Common myeloid progenitor, CD34-positive (primary cell): Measurements from ENCODE around the gene PDE4D.
"Not testable (repeated sequence)": the region's sequence is repeated elsewhere in the genome, so short reads cannot be mapped to it uniquely, and the experiment has no call there.

Experiments used
- CTCF ChIA-PET: fragments of 350-600 bp; sonication (Branson Sonifier 250); formaldehyde crosslinking; loops from one replicate; lab custom pipeline; 2021; ENCODE audit warnings: antibody characterized with exemption; lab: Charles Lee
- POLR2A ChIA-PET: fragments of 350-600 bp; sonication (Branson Sonifier 250); formaldehyde crosslinking; loops from one replicate; lab custom pipeline; 2021; ENCODE audit warnings: antibody characterized with exemption; lab: Charles Lee
- DNase-seq, 3 donors: peaks; one replicate each; pipeline versions ENCODE4 v3.0.0 to v3.0.0-alpha.2; 2013
- H3K27ac ChIP-seq, 2 experiments: 1 replicate in 1 of 2; 2 replicates in 1 of 2; pipeline ENCODE4 v1.7.0; 2013; ENCODE audit warnings: inconsistent platforms in 2 of 2, low read length in 2 of 2, mild to moderate bottlenecking in 2 of 2, low read depth in 1 of 2, moderate library complexity in 1 of 2; ENCODE audit not compliant: severe bottlenecking in 2 of 2, insufficient read depth in 1 of 2, poor library complexity in 1 of 2
- H3K27me3 ChIP-seq, 5 experiments: replicated peaks in 2 of 5; 1 replicate in 3 of 5; 2 replicates in 2 of 5; pipeline versions ENCODE4 v1.6.1 to v1.7.0; 2013; ENCODE audit warnings: low read length in 4 of 5, mild to moderate bottlenecking in 2 of 5, moderate library complexity in 2 of 5, inconsistent platforms in 1 of 5; ENCODE audit not compliant: insufficient read depth in 5 of 5, control insufficient read depth in 4 of 5
- H3K36me3 ChIP-seq, 4 experiments: 1 replicate in 2 of 4; 2 replicates in 2 of 4; pipeline versions ENCODE4 v1.6.1 to v1.7.0; 2013; ENCODE audit warnings: low read length in 3 of 4, control low read depth in 1 of 4, mild to moderate bottlenecking in 1 of 4; ENCODE audit not compliant: control insufficient read depth in 4 of 4, insufficient read depth in 4 of 4
- H3K4me1 ChIP-seq, 4 experiments: 1 replicate in 3 of 4; 2 replicates in 1 of 4; pipeline versions ENCODE4 v1.6.1 to v1.7.1; 2013; ENCODE audit warnings: low read length in 3 of 4, mild to moderate bottlenecking in 3 of 4, control low read depth in 1 of 4, inconsistent platforms in 1 of 4, moderate library complexity in 1 of 4; ENCODE audit not compliant: control insufficient read depth in 4 of 4, insufficient read depth in 4 of 4; ENCODE audit errors: control extremely low read depth in 1 of 4
- H3K4me3 ChIP-seq, 7 experiments: 1 replicate in 4 of 7; 2 replicates in 3 of 7; pipeline versions ENCODE4 v1.5.1 to v1.7.0; 2013; ENCODE audit warnings: mild to moderate bottlenecking in 7 of 7, low read length in 6 of 7, moderate library complexity in 6 of 7, inconsistent platforms in 2 of 7, low read depth in 2 of 7, control low read depth in 1 of 7; ENCODE audit not compliant: insufficient read depth in 4 of 7, control insufficient read depth in 1 of 7; ENCODE audit errors: extremely low read depth in 1 of 7
- H3K9me3 ChIP-seq, 5 experiments: 1 replicate in 4 of 5; 2 replicates in 1 of 5; pipeline versions ENCODE4 v1.6.1 to v1.7.1; 2013; ENCODE audit warnings: low read length in 4 of 5, mild to moderate bottlenecking in 2 of 5, inconsistent platforms in 1 of 5, low read depth in 1 of 5, moderate library complexity in 1 of 5; ENCODE audit not compliant: control insufficient read depth in 4 of 5, insufficient read depth in 2 of 5; ENCODE audit errors: control extremely low read depth in 1 of 5
- WGBS: methylation state at CpG from one replicate; pipeline ENCODE4 v1.1.5; 2013; ENCODE audit not compliant: insufficient coverage; 5-methylcytosine and 5-hydroxymethylcytosine counted together

Gene PDE4D

GRCh38 chr5:59596586-59597350 lies 296.8 kb downstream of the PDE4D start:
- Histone ChIP-seq H3K4me3 (no peak overlapping the region), H3K27me3 (no peaks in the 10 kb centered on the region), H3K36me3 (no peaks in the 10 kb centered on the region), H3K4me1 (peaks cover 6 to 32% (median 14%) of the 10 kb centered on the region in 4 experiments), H3K9me3 (no peaks in the 10 kb centered on the region), H3K27ac (no peak overlapping the region)
- CTCF ChIA-PET: interaction anchor here (1.8 kb wide), 1 partner anchor 9 kb away, joined by 5 read pairs; no protein-coding TSS in a partner anchor
- peak; percentile 50 to 89 (median 82) for DNase-seq
- POLR2A ChIA-PET: no interaction called here
- WGBS: 100% methylated on average over 1 of the region's 2 CpGs

GRCh38 chr5:59594118-59594517 lies 299.4 kb downstream of the PDE4D start:
- peaks cover 6 to 38% (median 14%) of the 10 kb centered on the region in 4 experiments for H3K4me1 ChIP-seq
- WGBS: 100% methylated on average over 3 of the region's 5 CpGs
- H3K4me3 ChIP-seq, DNase-seq, H3K27ac ChIP-seq, H3K27me3 ChIP-seq, H3K36me3 ChIP-seq, CTCF ChIA-PET, POLR2A ChIA-PET, H3K9me3 ChIP-seq: not testable (repeated sequence)

GRCh38 chr5:59593439-59594007 lies 300.0 kb downstream of the PDE4D start:
- ChIA-PET POLR2A (no interaction called here), CTCF (interaction anchor here (0.7 kb wide), 1 partner anchor 77 kb away, joined by 3 read pairs; no protein-coding TSS in a partner anchor)
- peaks cover 3 to 37% (median 11%) of the 10 kb centered on the region in 4 experiments for H3K4me1 ChIP-seq
- H3K27ac ChIP-seq: no peak overlapping the region
- no peak overlapping the region for H3K4me3 ChIP-seq
- no peak for DNase-seq
- H3K27me3 ChIP-seq: no peaks in the 10 kb centered on the region
- H3K36me3 ChIP-seq: no peaks in the 10 kb centered on the region
- WGBS: 81% methylated on average over 2 of the region's 2 CpGs
- H3K9me3 ChIP-seq: no peaks in the 10 kb centered on the region

DNA sequence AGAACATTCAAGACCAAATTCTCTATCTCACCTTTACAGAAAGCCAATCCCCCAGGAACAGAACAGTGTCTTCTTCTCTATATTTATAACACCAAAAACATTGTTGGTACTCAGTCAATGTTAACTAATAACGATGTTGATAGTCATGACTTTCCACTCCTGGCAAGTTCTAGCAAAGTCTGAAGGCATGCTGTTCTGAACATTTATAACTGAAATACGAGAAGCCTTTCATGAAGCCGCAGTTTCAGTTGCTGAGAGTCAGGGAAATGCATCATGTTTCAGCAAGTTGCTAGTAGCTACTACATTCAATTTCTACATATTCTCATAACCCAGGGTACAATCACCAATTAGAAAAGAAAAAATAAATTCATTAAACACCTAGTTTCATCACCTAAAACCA lies 301.4 kb downstream of the PDE4D start:
- no peak overlapping the region for H3K4me3 ChIP-seq
- 100% methylated on average over 3 of the region's 3 CpGs for WGBS
- H3K27me3 ChIP-seq: no peaks in the 10 kb centered on the region
- H3K27ac ChIP-seq: no peak overlapping the region
- POLR2A ChIA-PET: no interaction called here
- H3K4me1 ChIP-seq: peaks cover 3 to 38% (median 13%) of the 10 kb centered on the region in 4 experiments
- no peaks in the 10 kb centered on the region for H3K36me3 ChIP-seq
- no peaks in the 10 kb centered on the region for H3K9me3 ChIP-seq
- DNase-seq: no peak
- CTCF ChIA-PET: interaction anchor here (1.1 kb wide), 1 partner anchor 9 kb away, joined by 3 read pairs; no protein-coding TSS in a partner anchor

DNA sequence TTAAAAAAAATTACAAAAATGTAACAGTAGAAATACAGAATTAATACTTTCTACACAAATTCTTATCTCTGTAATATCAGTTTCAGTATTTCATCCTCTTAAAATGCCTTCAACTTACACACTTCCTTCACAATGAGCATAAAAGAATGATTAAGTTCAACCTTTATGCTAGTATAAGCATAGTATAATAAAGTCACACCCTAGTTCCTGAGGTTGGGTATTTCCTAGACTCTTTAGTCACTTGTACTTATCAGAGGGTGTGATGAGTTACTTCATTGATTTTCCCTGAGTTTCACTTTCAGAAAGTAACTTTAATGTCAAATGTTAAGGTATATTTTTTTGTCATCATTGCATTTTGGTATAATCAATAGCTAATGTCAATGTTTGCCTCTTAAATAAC lies 302.4 kb downstream of the PDE4D start:
- CTCF ChIA-PET: interaction anchor here (1.1 kb wide), 1 partner anchor 8 kb away, joined by 3 read pairs; no protein-coding TSS in a partner anchor
- Histone ChIP-seq H3K4me3 (no peak overlapping the region), H3K4me1 (peaks cover 3 to 40% (median 9%) of the 10 kb centered on the region in 4 experiments), H3K36me3 (no peaks in the 10 kb centered on the region), H3K27me3 (no peaks in the 10 kb centered on the region), H3K27ac (no peak overlapping the region), H3K9me3 (no peaks in the 10 kb centered on the region)
- POLR2A ChIA-PET: interaction anchor here (0.8 kb wide), 1 partner anchor 55 kb away, joined by 3 read pairs; no protein-coding TSS in a partner anchor
- no peak for DNase-seq

GRCh38 chr5:59588922-59589321 lies 304.6 kb downstream of the PDE4D start:
- Histone ChIP-seq H3K4me3 (no peak overlapping the region), H3K4me1 (peaks cover 4 to 55% (median 9%) of the 10 kb centered on the region in 4 experiments), H3K9me3 (no peaks in the 10 kb centered on the region), H3K36me3 (no peaks in the 10 kb centered on the region), H3K27me3 (no peaks in the 10 kb centered on the region), H3K27ac (no peak overlapping the region)
- CTCF ChIA-PET: no interaction called here
- POLR2A ChIA-PET: no interaction called here
- peak in 2 of 3 donors; percentile 24 to 56 for DNase-seq
